ENCODE measurements around the gene RNF167. TPM values are rescaled to one million over a fixed set of nuclear protein-coding genes. Genes with fewer than 3 reads are reported as not detected.
"Not testable (repeated sequence)": the region's sequence is repeated elsewhere in the genome, so short reads cannot be mapped to it uniquely, and the experiment has no call there.

Gene RNF167
- total RNA-seq, 2 donors from 2014 or later: 92.1 to 120 TPM

DNA sequence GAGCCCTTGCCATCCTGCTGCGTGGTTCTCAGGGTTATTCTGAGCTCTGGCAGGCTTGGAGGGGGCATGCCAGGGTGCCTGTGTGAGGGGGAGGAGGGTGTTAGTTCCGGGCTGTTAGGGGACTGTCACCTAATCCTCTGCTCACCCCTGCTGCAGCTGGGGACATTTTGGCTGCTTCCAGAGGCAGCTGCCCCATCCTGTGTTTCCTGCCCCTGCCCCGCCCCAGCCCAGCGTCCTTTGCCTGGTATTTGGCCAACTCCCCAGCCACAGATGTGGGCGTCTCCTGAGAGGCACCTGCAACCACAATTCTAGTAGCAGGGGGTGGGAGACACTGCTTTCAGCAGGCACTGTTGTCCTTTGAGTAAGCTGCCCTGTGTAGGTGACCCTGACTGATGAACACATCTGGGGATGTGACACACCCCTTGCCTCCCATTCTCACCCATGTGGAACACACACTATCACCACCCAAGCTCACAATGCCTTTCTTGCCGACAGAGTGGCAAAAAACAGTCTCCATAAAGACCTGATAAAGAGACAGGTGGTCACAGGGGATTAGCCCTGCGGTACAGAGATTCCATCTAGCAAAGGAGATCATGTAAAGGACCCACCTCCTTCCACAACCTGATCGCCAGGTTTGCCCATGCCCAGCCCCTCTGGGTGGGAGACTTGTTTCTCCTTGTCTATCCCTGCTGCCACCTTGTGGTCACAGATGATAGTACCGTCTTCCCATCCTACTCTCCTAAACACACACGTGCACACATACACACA, 36.8 kb upstream of the RNF167 start, which contains the start of gene CHRNE:
Gene CHRNE, minus strand, starts transcription at position 48 of the 768 bp plus-strand sequence. Its CDS starts 35 bp downstream, at position 13.
- Histone ChIP-seq H3K9me3 (no peaks in the 10 kb centered on the region), H3K9ac (ENCODE audit: low read depth in 2 of 2, low read length in 2 of 2) (peak within 1 kb of the TSS in 1 of 2 donors; percentile 40), H3K27me3 (peaks cover 3% of the 10 kb centered on the region), H3K4me1 (peaks cover 14% of the 10 kb centered on the region), H3K27ac (no peak within 1 kb of the TSS), H3K4me3 (no peak within 1 kb of the TSS), H3K36me3 (no peaks in the 10 kb centered on the region)
- TF ChIP-seq, protein P1, sequence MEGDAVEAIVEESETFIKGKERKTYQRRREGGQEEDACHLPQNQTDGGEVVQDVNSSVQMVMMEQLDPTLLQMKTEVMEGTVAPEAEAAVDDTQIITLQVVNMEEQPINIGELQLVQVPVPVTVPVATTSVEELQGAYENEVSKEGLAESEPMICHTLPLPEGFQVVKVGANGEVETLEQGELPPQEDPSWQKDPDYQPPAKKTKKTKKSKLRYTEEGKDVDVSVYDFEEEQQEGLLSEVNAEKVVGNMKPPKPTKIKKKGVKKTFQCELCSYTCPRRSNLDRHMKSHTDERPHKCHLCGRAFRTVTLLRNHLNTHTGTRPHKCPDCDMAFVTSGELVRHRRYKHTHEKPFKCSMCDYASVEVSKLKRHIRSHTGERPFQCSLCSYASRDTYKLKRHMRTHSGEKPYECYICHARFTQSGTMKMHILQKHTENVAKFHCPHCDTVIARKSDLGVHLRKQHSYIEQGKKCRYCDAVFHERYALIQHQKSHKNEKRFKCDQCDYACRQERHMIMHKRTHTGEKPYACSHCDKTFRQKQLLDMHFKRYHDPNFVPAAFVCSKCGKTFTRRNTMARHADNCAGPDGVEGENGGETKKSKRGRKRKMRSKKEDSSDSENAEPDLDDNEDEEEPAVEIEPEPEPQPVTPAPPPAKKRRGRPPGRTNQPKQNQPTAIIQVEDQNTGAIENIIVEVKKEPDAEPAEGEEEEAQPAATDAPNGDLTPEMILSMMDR (IDR thresholded peaks at IDR 0.05): peak; percentile 67
- intact Hi-C loops (cut with DNase I): loop anchor here (5.0 kb wide), 1 partner anchor 69 kb away; no protein-coding TSS in a partner anchor
- peak; percentile 92 for DNase-seq

DNA sequence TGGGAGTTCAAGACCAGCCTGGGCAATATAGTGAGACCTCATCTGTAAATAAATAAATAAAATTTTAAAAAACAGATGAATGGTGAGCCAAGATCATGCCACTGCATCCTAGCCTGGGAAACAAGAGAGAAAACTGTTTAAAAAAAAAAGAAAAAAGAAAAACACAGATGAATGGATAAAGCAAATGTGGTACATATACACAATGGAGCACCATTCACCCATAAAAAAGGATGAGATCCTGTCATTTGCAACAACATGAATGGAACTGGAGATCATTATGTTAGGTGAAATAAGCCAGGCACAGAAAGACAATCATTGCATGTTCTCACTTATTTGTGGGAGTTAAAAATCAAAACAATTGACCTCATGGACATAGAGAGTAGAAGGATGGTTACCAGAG, 33.4 kb upstream of the RNF167 start:
- H3K27me3 ChIP-seq; H3K9me3 ChIP-seq; H3K4me1 ChIP-seq; H3K36me3 ChIP-seq; H3K4me3 ChIP-seq; H3K27ac ChIP-seq; H3K9ac ChIP-seq (ENCODE audit: low read depth in 2 of 2, low read length in 2 of 2); intact Hi-C loops (cut with DNase I); DNase-seq: not testable (repeated sequence)

DNA sequence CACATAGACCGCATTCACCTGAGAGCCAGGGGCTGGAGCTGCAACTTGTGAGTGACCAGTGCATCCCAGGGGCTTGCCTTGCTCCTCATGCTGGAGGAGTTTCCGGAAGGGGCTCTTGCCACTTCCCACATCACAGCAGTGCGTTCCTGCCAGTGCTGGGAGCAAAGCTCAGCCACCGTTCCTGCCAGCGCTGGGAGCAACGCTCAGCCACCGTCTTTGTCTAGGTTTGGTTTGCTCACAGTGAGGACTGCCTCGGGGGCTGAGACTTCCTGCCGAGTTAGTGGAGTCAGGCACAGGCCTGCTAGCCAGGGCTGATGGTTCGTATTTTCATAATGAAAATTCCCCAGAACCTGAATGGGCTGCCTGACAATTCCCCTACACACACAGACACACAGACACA, 31.8 kb upstream of the RNF167 start:
- no peaks in the 10 kb centered on the region for H3K4me1 ChIP-seq
- TF ChIP-seq, protein P1 (IDR thresholded peaks at IDR 0.05): no peak
- no peak overlapping the region for H3K4me3 ChIP-seq
- no peaks in the 10 kb centered on the region for H3K27me3 ChIP-seq
- H3K9me3 ChIP-seq: no peaks in the 10 kb centered on the region
- no peaks in the 10 kb centered on the region for H3K36me3 ChIP-seq
- H3K27ac ChIP-seq: no peak overlapping the region
- no peak for DNase-seq
- H3K9ac ChIP-seq (ENCODE audit: low read depth in 2 of 2, low read length in 2 of 2): no peak overlapping the region
- intact Hi-C loops (cut with DNase I): no loop called here

DNA sequence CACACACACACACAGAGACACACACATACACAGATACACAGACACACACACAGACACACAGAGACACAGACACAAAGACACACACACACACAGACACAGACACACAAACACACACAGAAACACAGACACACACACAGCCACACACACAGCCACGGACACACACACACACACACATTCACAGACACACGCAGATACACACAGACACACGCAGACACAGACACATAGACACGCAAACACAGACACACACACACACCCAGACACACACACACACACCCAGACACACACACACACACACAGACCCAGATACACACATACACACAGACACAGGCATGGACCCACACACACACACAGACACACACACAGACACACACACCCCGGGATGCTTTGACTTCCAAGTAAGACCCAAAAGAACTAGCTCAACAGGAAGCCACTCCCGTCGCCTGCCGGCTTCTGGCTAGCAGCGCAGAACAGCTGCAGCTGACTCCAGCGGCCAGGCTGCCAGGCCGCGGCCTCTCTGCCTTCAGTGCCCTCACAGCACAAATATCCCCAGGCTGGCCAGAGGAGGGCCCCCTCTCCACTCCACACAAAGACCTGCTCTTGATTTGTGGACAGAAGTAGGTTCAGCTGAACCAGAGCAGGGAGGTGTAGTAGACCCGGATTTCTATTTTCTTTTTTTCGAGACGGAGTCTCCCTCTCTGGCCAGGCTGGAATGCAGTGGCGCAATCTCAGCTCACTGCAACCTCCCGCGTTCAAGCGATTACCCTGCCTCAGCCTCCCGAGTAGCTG, 31.2 kb upstream of the RNF167 start:
- intact Hi-C loops (cut with DNase I): no loop called here
- DNase-seq: peak; percentile 87
- no peaks in the 10 kb centered on the region for H3K36me3 ChIP-seq
- H3K9ac ChIP-seq (ENCODE audit: low read depth in 2 of 2, low read length in 2 of 2): no peak overlapping the region
- no peaks in the 10 kb centered on the region for H3K27me3 ChIP-seq
- no peaks in the 10 kb centered on the region for H3K9me3 ChIP-seq
- H3K4me1 ChIP-seq: no peaks in the 10 kb centered on the region
- TF ChIP-seq, protein P1 (IDR thresholded peaks at IDR 0.05): peak; percentile 79
- H3K4me3 ChIP-seq: no peak overlapping the region
- H3K27ac ChIP-seq: no peak overlapping the region

DNA sequence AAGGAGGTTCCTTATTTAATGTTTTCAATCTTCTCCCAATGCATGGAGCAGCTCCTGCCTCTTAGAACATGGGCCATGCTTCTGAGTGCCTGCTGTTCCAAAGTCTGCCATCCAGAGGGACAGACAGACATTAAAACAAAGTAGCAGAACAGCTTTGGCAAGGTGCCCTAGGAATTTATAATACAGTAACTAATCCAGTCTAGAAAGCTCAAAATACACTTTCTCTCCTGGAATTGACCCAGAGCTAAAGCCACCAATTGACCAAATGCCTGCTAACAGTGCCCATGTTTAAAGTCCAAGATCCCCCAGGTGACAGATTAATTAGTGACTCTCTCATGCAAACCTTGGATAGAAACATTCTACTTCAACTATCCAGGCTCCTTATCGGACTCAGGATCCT, 26.1 kb upstream of the RNF167 start:
- H3K9ac ChIP-seq (ENCODE audit: low read depth in 2 of 2, low read length in 2 of 2): no peak overlapping the region
- intact Hi-C loops (cut with DNase I): loop anchor here (10.0 kb wide), 1 partner anchor 141 kb away; no protein-coding TSS in a partner anchor
- no peak overlapping the region for H3K4me3 ChIP-seq
- H3K4me1 ChIP-seq: no peaks in the 10 kb centered on the region
- no peak for DNase-seq
- H3K9me3 ChIP-seq: no peaks in the 10 kb centered on the region
- no peaks in the 10 kb centered on the region for H3K36me3 ChIP-seq
- no peak overlapping the region for H3K27ac ChIP-seq
- H3K27me3 ChIP-seq: no peaks in the 10 kb centered on the region
- TF ChIP-seq, protein P1 (IDR thresholded peaks at IDR 0.05): no peak

DNA sequence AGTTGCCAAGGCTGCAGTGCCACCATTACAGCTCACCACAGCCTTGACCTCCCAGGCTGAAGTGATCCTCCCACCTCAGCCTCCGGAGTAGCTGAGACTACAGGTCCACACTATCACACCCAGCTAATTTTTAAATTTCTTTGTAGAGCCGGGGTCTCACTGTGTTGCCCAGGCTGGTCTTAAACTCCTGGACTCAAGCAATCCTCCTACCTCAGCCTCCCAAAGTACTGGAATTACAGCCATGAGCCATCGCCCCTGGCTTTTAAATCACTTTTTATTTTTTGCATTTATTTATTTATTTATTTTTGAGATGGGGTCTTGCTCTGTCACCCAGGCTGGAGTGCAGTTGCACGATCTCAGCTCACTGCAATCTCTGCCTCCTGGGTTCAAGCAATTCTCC, 25.5 kb upstream of the RNF167 start:
- intact Hi-C loops (cut with DNase I): loop anchor here (10.0 kb wide), 1 partner anchor 140 kb away; no protein-coding TSS in a partner anchor
- H3K27ac ChIP-seq: not testable (repeated sequence)

More for the DNA sequence above, 25.5 kb upstream of the RNF167 start:
- not testable (repeated sequence) for H3K27me3 ChIP-seq; DNase-seq; H3K9ac ChIP-seq (ENCODE audit: low read depth in 2 of 2, low read length in 2 of 2); H3K4me1 ChIP-seq; H3K36me3 ChIP-seq; H3K4me3 ChIP-seq; H3K9me3 ChIP-seq

Measured in colonic mucosa (tissue), 4 donors.